SK-N-SH treated with all-trans-retinoic acid at 6 μM for 48 hours (cell line): ENCODE data around the gene MRPL21.

ENCODE experiments used
- ARNTL ChIP-seq: fragments of 450-650 bp; formaldehyde crosslinking; IDR thresholded peaks from 2 replicates; pipeline ENCODE4 v1.5.0; 2020; ENCODE audit warnings: low read depth, mild to moderate bottlenecking, moderate library complexity, borderline replicate concordance
- BACH2 ChIP-seq: fragments of 250-450 bp; sonication (Bioruptor Pico); IDR thresholded peaks from 2 replicates; pipeline ENCODE4 v1.9.0; 2021; ENCODE audit warnings: mild to moderate bottlenecking, borderline replicate concordance
- CSDC2 ChIP-seq: fragments of 250-450 bp; sonication (Bioruptor Pico); IDR thresholded peaks from 2 replicates; pipeline ENCODE4 v1.5.0; 2020; ENCODE audit warnings: mild to moderate bottlenecking, moderate library complexity
- CSRNP3 ChIP-seq: fragments of 250-450 bp; sonication (Bioruptor Pico); IDR thresholded peaks from 2 replicates; pipeline ENCODE4 v1.5.1; 2021; ENCODE audit warnings: mild to moderate bottlenecking, moderate library complexity
- ISL1 ChIP-seq: fragments of 250-450 bp; sonication (Bioruptor Pico); IDR thresholded peaks from 2 replicates; pipeline ENCODE4 v2.1.2; 2022; ENCODE audit warnings: mild to moderate bottlenecking, moderate library complexity
- OSR1 ChIP-seq: fragments of 250-450 bp; sonication (Bioruptor Pico); IDR thresholded peaks from 2 replicates; pipeline ENCODE4 v1.8.0; 2022; ENCODE audit warnings: moderate library complexity, mild to moderate bottlenecking, inconsistent platforms
- PATZ1 ChIP-seq: fragments of 250-450 bp; sonication (Bioruptor Pico); IDR thresholded peaks from 2 replicates; pipeline ENCODE4 v1.8.0; 2020; ENCODE audit warnings: mild to moderate bottlenecking, moderate library complexity, borderline replicate concordance
- SNAI2 ChIP-seq: fragments of 250-450 bp; sonication (Bioruptor Pico); IDR thresholded peaks from 2 replicates; pipeline ENCODE4 v1.5.0; 2020; ENCODE audit warnings: mild to moderate bottlenecking, moderate library complexity
- ZFP3 ChIP-seq: fragments of 250-450 bp; sonication (Bioruptor Pico); IDR thresholded peaks from 2 replicates; pipeline ENCODE4 v1.5.0; 2020; ENCODE audit warnings: mild to moderate bottlenecking, moderate library complexity
- ZNF565 ChIP-seq: fragments of 450-650 bp; formaldehyde crosslinking; conservative IDR thresholded peaks from 2 replicates; pipeline ENCODE4 v1.5.0; 2020; ENCODE audit warnings: low read depth, mild to moderate bottlenecking, moderate library complexity

GRCh38 chr11:68862421-68862820 is 41.2 kb downstream of the MRPL21 start:
- TF ChIP-seq ISL1 (CRISPR knock-in tag) (no peak), ZFP3 (CRISPR knock-in tag) (no peak), CSRNP3 (CRISPR knock-in tag) (no peak), OSR1 (CRISPR knock-in tag) (no peak), SNAI2 (CRISPR knock-in tag) (no peak), ARNTL (CRISPR knock-in tag) (no peak), PATZ1 (CRISPR knock-in tag) (no peak), CSDC2 (CRISPR knock-in tag) (no peak), BACH2 (CRISPR knock-in tag) (no peak), ZNF565 (CRISPR knock-in tag) (no peak)
